Measurements from ENCODE around the gene TAF8.
A peak's percentile ranks its signal among the peaks of the same experiment; 100 is the strongest.

TAF8 gene

GRCh38 chr6:42124223-42124836 lies 74.0 kb downstream of the TAF8 start:
- DNase-seq (ENCODE audit: low read depth, low spot score): no peak
- H3K4me3 ChIP-seq (ENCODE audit: low read depth, low read length): no peak overlapping the region
- in situ Hi-C loops (cut with HindIII; ENCODE audit: low sequenced_read_pairs): no loop called here

GRCh38 chr6:42125231-42125630 lies 74.9 kb downstream of the TAF8 start:
- in situ Hi-C loops (cut with HindIII; ENCODE audit: low sequenced_read_pairs): no loop called here
- no peak overlapping the region for H3K4me3 ChIP-seq (ENCODE audit: low read depth, low read length)
- no peak for DNase-seq (ENCODE audit: low read depth, low spot score)
- no peak for TF ChIP-seq CTCF (IDR thresholded peaks at IDR 0.05; ENCODE audit: low read depth, low read length)

More at GRCh38 chr6:42124223-42124836, 74.0 kb downstream of the TAF8 start:
- TF ChIP-seq CTCF (IDR thresholded peaks at IDR 0.05; ENCODE audit: low read depth, low read length): no peak

GRCh38 chr6:42125663-42126062 lies 75.3 kb downstream of the TAF8 start:
- no peak overlapping the region for H3K4me3 ChIP-seq (ENCODE audit: low read depth, low read length)
- in situ Hi-C loops (cut with HindIII; ENCODE audit: low sequenced_read_pairs): no loop called here
- no peak for DNase-seq (ENCODE audit: low read depth, low spot score)
- TF ChIP-seq CTCF (IDR thresholded peaks at IDR 0.05; ENCODE audit: low read depth, low read length): no peak

- TF ChIP-seq CTCF (IDR thresholded peaks at IDR 0.05; ENCODE audit: low read depth, low read length): no peak
- DNase-seq (ENCODE audit: low read depth, low spot score): no peak
- H3K4me3 ChIP-seq (ENCODE audit: low read depth, low read length): no peak overlapping the region
- in situ Hi-C loops (cut with HindIII; ENCODE audit: low sequenced_read_pairs): no loop called here
Measured at GRCh38 chr6:42128460-42129359, 78.4 kb downstream of the TAF8 start.

GRCh38 chr6:42129360-42129676 lies 79.0 kb downstream of the TAF8 start:
- DNase-seq (ENCODE audit: low read depth, low spot score): no peak
- TF ChIP-seq CTCF (IDR thresholded peaks at IDR 0.05; ENCODE audit: low read depth, low read length): no peak
- in situ Hi-C loops (cut with HindIII; ENCODE audit: low sequenced_read_pairs): no loop called here
- H3K4me3 ChIP-seq (ENCODE audit: low read depth, low read length): no peak overlapping the region

GRCh38 chr6:42131531-42131930 lies 81.2 kb downstream of the TAF8 start:
- TF ChIP-seq CTCF (IDR thresholded peaks at IDR 0.05; ENCODE audit: low read depth, low read length): no peak
- in situ Hi-C loops (cut with HindIII; ENCODE audit: low sequenced_read_pairs): no loop called here
- peak; percentile 89 for DNase-seq (ENCODE audit: low read depth, low spot score)
- no peak overlapping the region for H3K4me3 ChIP-seq (ENCODE audit: low read depth, low read length)
